Measurements from ENCODE around the gene ZNF281.

ZNF281 gene

GRCh38 chr1:200386416-200386815, 23.4 kb downstream of the ZNF281 start:
- DNase-seq, result no peak

DNA sequence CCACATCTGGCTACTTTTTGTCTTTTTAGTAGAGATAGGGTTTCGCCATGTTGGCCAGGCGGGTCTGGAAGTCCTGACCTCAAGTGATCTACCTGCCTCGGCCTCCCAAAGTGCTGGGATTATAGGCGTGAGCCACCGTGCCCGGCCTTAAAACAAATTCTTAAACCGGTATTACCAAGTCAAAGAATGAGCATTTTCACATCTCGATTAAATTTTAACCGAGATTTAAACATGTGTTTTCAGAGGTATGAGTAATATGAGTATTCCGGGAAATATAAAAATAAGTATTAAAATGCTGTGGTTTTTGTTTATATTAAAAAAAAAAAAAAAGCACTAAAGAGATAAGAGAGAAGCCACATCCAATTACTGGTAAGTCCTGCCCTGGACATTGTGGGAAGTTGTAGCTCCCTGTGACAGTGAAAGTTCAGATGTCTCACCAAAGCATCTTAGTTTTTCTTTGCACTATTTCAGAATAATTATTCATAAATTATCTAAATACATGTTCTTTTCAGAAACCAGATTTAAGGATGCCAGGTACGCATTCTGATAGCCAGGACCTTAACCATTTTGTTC, 24.9 kb downstream of the ZNF281 start:
- no peak for DNase-seq

GRCh38 chr1:200381256-200381984, 28.4 kb downstream of the ZNF281 start:
- no peak for DNase-seq

DNA sequence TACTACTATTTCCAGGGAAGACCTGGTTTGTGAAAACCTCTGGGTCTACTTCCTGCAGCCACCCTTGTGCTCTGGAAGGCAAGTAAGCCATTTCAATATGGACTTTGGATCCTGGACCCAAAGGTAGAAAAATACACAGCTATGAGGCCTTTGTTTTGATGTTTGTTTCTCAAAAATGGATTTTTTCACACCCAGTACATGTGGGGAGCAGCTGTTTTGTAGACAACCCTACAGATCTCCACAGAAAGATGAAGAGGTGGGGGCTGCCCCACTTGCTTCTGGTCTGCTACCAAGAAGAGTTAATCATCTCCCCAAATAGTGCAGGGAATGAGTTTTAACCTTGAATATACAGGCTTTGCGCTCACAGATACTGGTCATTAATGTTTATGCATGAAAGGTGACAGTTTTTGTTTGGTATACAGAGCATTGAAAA, 29.2 kb downstream of the ZNF281 start:
- no peak for DNase-seq

DNA sequence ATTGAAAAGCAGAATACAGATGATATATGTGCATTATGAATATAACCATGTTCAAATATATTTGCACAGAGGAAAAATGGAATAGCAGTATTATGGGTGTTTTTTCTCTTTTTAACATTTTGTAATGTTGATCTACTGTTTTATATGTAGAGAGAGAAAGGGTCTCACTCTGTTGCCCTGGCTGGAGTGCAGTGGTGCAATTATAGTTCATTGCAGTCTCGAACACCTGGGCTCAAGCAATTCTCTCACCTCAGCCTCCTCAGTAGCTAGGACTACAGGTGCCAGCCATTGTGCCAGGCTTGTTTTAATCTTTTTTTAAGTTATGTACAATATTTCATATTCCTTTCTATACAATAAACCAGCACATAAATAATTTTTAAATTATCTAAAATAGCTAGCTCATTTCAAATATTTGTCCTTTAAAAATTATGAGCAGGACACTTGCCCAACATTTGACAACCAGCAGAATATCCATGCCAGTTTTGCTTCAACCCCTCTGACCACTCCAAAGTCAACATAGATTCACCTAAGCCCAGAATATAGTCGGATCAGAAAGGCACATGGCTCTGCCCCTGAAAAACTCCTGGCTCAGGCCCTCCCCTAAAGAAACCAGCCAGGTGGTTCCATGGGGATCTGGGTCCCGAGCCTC, 29.8 kb downstream of the ZNF281 start:
- DNase-seq, result no peak

DNA sequence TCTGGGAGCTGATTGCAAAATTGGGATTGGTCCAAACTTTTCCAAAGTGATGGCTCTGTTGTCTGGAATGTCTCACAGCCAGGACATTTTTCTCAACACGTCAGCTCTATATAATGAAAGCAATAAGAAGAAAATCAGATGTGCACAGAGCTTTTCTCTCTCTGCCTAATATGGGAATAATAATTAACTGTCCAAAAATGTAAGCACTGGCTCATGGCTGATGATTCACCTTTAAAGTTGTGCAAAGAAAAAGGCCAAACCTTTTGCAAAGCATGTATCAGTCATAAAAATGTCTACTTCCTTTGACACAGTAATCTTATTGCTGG, 30.4 kb downstream of the ZNF281 start:
- no peak for DNase-seq

- DNase-seq, result no peak
These were observed 31.7 kb downstream of the ZNF281 start for GRCh38 chr1:200378096-200378495.

GRCh38 chr1:200376528-200376927, 33.3 kb downstream of the ZNF281 start:
- no peak for DNase-seq

GRCh38 chr1:200374569-200375295, 35.1 kb downstream of the ZNF281 start:
- DNase-seq, result no peak

- DNase-seq, result no peak
These were observed 36.0 kb downstream of the ZNF281 start for GRCh38 chr1:200373811-200374231.

DNA sequence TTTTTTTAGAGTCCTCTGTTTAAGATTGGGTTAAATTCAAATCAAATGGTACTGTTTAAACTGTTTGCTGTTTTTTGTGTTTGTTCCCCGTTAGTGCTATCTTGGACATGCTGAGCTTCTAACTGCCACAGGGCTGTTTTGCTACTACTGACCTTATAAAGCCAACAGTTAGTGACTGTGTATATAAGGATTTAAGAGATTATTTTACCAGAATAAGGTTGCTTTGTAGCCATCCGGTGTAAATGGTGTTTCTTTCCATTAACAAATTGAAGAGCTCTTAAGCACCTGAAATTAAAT, 37.0 kb downstream of the ZNF281 start:
- no peak for DNase-seq

GRCh38 chr1:200372095-200372884, 37.5 kb downstream of the ZNF281 start:
- no peak for DNase-seq

GRCh38 chr1:200369706-200370105, 40.1 kb downstream of the ZNF281 start:
- DNase-seq, result no peak

GRCh38 chr1:200369131-200369530, 40.7 kb downstream of the ZNF281 start:
- DNase-seq, result no peak

DNA sequence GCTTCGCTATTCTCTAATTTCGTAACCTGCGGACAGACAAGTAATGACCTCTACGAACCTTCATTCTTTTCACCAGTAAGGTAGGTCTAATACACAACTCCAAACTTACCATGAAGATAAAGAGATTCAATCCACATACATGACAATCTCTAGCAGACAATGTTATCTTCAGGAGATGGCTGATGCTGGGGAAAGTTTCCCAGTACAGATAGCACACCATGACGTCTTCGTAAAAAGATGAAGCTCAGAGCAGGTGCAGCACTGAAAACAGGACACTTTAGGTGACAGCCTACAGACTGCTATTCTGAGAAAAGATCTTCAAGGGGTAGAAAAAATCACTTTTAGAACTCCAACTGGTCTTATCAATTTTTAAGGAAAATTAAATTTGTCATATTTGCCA, 41.3 kb downstream of the ZNF281 start:
- no peak for DNase-seq

GRCh38 chr1:200367841-200368534, 41.8 kb downstream of the ZNF281 start:
- DNase-seq, result no peak

GRCh38 chr1:200366577-200367253, 43.1 kb downstream of the ZNF281 start:
- no peak for DNase-seq

DNA sequence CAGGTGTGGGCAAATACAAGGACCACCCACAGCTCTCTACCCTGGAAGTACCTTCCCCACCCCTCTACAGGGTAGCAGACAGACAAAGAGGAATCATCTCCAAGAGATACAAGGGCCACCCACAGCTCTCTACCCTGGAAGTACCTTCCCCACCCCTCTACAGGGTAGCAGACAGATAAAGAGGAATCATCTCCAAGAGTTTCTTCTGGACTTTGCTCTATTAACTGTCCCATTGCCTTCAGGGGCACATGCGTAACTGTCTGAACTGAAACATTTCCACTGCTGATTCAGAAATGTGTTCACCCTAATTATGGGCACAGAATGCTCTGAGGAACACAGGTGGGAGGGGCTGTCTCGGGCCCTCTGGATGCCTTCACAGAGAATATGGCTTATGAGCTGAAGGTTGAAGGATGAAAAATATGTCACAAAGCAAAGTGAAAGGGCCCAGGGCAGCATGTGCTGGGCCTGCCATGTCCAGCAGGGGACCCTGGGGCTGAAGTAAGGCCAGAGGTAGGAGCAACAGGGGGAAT, 43.9 kb downstream of the ZNF281 start:
- DNase-seq, result no peak

GRCh38 chr1:200364831-200365230, 45.0 kb downstream of the ZNF281 start:
- no peak for DNase-seq

DNA sequence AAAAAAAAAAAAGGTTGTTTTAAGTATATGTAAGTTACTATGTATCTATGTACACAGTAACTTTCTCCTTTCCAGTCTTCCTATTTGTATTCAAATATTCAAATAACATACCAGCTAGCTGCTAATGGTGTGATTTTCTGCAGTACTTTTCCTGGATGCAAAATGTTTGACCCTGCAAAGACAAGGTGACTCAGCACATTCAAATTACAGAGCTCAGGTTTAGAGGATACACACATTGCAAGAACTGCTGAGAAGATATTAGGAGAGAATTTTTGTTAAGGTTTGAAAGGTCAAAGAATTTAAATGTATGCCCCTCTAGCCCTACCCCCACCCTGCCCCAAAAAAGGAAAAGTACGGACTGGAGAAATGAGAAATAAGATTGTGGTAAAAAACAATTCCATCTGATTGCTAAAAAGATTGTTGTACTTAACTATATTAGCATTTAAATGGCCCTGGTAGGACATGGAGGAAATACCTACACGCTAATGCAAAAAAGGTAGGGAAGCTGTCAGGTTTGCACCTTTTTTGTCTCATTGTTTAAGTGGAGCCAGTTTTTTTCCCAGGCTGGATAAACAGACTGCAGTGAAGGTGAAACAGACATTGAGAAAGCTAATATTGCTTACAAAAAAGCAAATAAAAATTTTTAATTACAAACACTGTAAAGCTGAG, 45.6 kb downstream of the ZNF281 start:
- no peak for DNase-seq

Measured in NCI-H1092 (cell line).